Endodermal cell (in vitro differentiated cells): Measurements from ENCODE around the gene PCDHA1. TPM values are rescaled to one million over a fixed set of nuclear protein-coding genes. Genes with fewer than 3 reads are reported as not detected.
"Not testable (repeated sequence)": the region's sequence is repeated elsewhere in the genome, so short reads cannot be mapped to it uniquely, and the experiment has no call there.

Experiments
- DNase-seq: peaks from one replicate; pipeline ENCODE4 v3.0.0-alpha.2; 2017
- H3K27ac ChIP-seq: 2 replicates; pipeline ENCODE4 v1.5.1; 2013; ENCODE audit warnings: mild to moderate bottlenecking, low read depth, low read length, moderate library complexity
- H3K27me3 ChIP-seq: 2 replicates; pipeline ENCODE4 v1.6.1; 2013; ENCODE audit warnings: mild to moderate bottlenecking, low read length, moderate library complexity; ENCODE audit not compliant: insufficient read depth, control insufficient read depth, poor library complexity, severe bottlenecking
- H3K36me3 ChIP-seq: 2 replicates; pipeline ENCODE4 v1.7.0; 2013; ENCODE audit warnings: mild to moderate bottlenecking, low read length, moderate library complexity; ENCODE audit not compliant: control insufficient read depth, insufficient read depth
- H3K4me1 ChIP-seq: one replicate; pipeline ENCODE4 v1.7.0; 2013; ENCODE audit warnings: low read length; ENCODE audit not compliant: control insufficient read depth, insufficient read depth
- H3K4me3 ChIP-seq: 2 replicates; pipeline ENCODE4 v1.5.1; 2013; ENCODE audit warnings: mild to moderate bottlenecking, low read length, moderate library complexity
- H3K9ac ChIP-seq: 2 replicates; pipeline ENCODE4 v1.6.1; 2013; ENCODE audit warnings: mild to moderate bottlenecking, low read length, moderate library complexity; ENCODE audit not compliant: poor library complexity, severe bottlenecking; ENCODE audit errors: extremely low read depth
- H3K9me3 ChIP-seq: 2 replicates; pipeline ENCODE4 v1.6.1; 2013; ENCODE audit warnings: mild to moderate bottlenecking, low read length, moderate library complexity; ENCODE audit not compliant: control insufficient read depth
- H3K27ac Mint-ChIP-seq: 2 replicates; pipeline ENCODE4 v1.8.0; 2020; ENCODE audit warnings: mixed read lengths
- H3K27me3 Mint-ChIP-seq: 2 replicates; pipeline ENCODE4 v1.8.0; 2021; ENCODE audit warnings: mild to moderate bottlenecking, mixed read lengths; ENCODE audit not compliant: insufficient read depth
- H3K36me3 Mint-ChIP-seq: 2 replicates; pipeline ENCODE4 v1.8.0; 2020; ENCODE audit warnings: low read depth, mixed read lengths
- H3K4me1 Mint-ChIP-seq: 2 replicates; pipeline ENCODE4 v1.8.0; 2020; ENCODE audit warnings: mixed read lengths
- H3K4me3 Mint-ChIP-seq: 2 replicates; pipeline ENCODE4 v1.8.0; 2020; ENCODE audit warnings: mild to moderate bottlenecking, moderate library complexity, mixed read lengths
- H3K9me3 Mint-ChIP-seq: 2 replicates; pipeline ENCODE4 v1.8.0; 2020; ENCODE audit warnings: mild to moderate bottlenecking, mixed read lengths
- WGBS, 2 experiments: methylation state at CpG; one replicate each; pipeline versions ENCODE4 v1.1.5 to v1.1.7; 2013; ENCODE audit warnings: missing lambda C conversion rate in 2 of 2, mixed read lengths in 1 of 2; ENCODE audit not compliant: insufficient coverage in 1 of 2, insufficient read length in 1 of 2; 5-methylcytosine and 5-hydroxymethylcytosine counted together
- total RNA-seq, 2 donors: library from RNA; stranded (reverse); fragmentation: NEBNext Ultra II Directional in 1 of 2; extraction: Animal tissue kit (Norgen Biotek cat#: 25700) in 1 of 2; gene quantifications; 2 replicates in 1 of 2; 3 replicates in 1 of 2; pipeline ENCODE4 v1.2.1, GENCODE V29; 2021
- TF ChIP-seq, protein P1 (sequence below): fragments of 200-600 bp; sonication (generic); conservative IDR thresholded peaks from 2 replicates; pipeline ENCODE4 v1.5.0; 2021; ENCODE audit warnings: antibody characterized with exemption, mild to moderate bottlenecking

PCDHA1 gene
- total RNA-seq, 2 donors from 2014 or later = 0.18 to 2.9 TPM

- peak within 1 kb of the TSS; percentile 86 for H3K4me3 Mint-ChIP-seq
- TF ChIP-seq, protein P1, sequence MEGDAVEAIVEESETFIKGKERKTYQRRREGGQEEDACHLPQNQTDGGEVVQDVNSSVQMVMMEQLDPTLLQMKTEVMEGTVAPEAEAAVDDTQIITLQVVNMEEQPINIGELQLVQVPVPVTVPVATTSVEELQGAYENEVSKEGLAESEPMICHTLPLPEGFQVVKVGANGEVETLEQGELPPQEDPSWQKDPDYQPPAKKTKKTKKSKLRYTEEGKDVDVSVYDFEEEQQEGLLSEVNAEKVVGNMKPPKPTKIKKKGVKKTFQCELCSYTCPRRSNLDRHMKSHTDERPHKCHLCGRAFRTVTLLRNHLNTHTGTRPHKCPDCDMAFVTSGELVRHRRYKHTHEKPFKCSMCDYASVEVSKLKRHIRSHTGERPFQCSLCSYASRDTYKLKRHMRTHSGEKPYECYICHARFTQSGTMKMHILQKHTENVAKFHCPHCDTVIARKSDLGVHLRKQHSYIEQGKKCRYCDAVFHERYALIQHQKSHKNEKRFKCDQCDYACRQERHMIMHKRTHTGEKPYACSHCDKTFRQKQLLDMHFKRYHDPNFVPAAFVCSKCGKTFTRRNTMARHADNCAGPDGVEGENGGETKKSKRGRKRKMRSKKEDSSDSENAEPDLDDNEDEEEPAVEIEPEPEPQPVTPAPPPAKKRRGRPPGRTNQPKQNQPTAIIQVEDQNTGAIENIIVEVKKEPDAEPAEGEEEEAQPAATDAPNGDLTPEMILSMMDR = peak; percentile 83
- Histone ChIP-seq H3K27ac (no peak within 1 kb of the TSS), H3K9me3 (peaks cover 7% of the 10 kb centered on the region), H3K4me3 (no peak within 1 kb of the TSS), H3K4me1 (no peaks in the 10 kb centered on the region), H3K36me3 (no peaks in the 10 kb centered on the region), H3K9ac (no peak within 1 kb of the TSS), H3K27me3 (no peaks in the 10 kb centered on the region)
- peaks cover 2% of the 10 kb centered on the region for H3K4me1 Mint-ChIP-seq
- H3K27me3 Mint-ChIP-seq = no peaks in the 10 kb centered on the region
- H3K27ac Mint-ChIP-seq = peak within 1 kb of the TSS; percentile 74
- peaks cover 8% of the 10 kb centered on the region for H3K9me3 Mint-ChIP-seq
- DNase-seq = peak; percentile 63
- H3K36me3 Mint-ChIP-seq = peaks cover 8% of the 10 kb centered on the region
- WGBS, 2 experiments = 75 to 83% methylated on average over 24 to 27 of the region's 27 CpGs
These were observed 8.8 kb downstream of the PCDHA1 start, which contains the start of gene PCDHA2 for GRCh38 chr5:140794595-140795258. PCDHA2 (plus strand) TSS chr5:140794852.

DNA sequence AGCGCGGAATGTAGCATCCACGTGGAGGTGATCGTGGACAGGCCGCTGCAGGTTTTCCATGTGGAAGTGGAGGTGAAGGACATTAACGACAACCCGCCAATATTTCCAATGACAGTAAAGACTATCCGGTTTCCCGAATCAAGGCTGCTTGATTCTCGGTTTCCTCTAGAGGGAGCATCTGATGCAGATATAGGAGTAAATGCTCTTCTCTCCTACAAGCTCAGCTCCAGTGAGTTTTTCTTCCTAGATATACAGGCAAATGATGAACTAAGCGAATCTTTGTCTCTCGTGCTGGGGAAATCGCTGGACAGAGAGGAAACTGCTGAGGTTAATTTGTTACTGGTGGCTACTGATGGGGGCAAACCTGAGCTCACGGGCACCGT is 9.3 kb downstream of the PCDHA1 start:
- Histone ChIP-seq H3K36me3 (no peaks in the 10 kb centered on the region), H3K4me3 (no peak overlapping the region), H3K4me1 (no peaks in the 10 kb centered on the region), H3K27ac (no peak overlapping the region), H3K9me3 (peaks cover 6% of the 10 kb centered on the region), H3K9ac (no peak overlapping the region), H3K27me3 (no peaks in the 10 kb centered on the region)
- H3K4me1 Mint-ChIP-seq = peaks cover 2% of the 10 kb centered on the region
- H3K27me3 Mint-ChIP-seq = no peaks in the 10 kb centered on the region
- WGBS, 2 experiments = 69 to 71% methylated on average over 12 to 15 of the region's 15 CpGs
- peak overlapping the region; percentile 86 for H3K4me3 Mint-ChIP-seq
- peak; percentile 75 for DNase-seq
- H3K36me3 Mint-ChIP-seq = peaks cover 8% of the 10 kb centered on the region
- H3K27ac Mint-ChIP-seq = peak overlapping the region; percentile 74
- TF ChIP-seq, protein P1 = peak; percentile 70
- peaks cover 7% of the 10 kb centered on the region for H3K9me3 Mint-ChIP-seq

- not testable (repeated sequence) for H3K36me3 ChIP-seq, H3K4me1 Mint-ChIP-seq, H3K4me1 ChIP-seq, H3K4me3 ChIP-seq, H3K9me3 Mint-ChIP-seq, H3K27me3 Mint-ChIP-seq, H3K4me3 Mint-ChIP-seq, H3K9ac ChIP-seq, H3K27me3 ChIP-seq, H3K27ac Mint-ChIP-seq, H3K27ac ChIP-seq, H3K9me3 ChIP-seq
- peaks cover 10% of the 10 kb centered on the region for H3K36me3 Mint-ChIP-seq
- 96 to 97% methylated on average over 50 to 71 of the region's 72 CpGs for WGBS, 2 experiments
- DNase-seq = peak; percentile 34
These were observed 10.3 kb downstream of the PCDHA1 start for GRCh38 chr5:140796072-140796717.
